ENCODE results near the gene KNL1.

KNL1 gene

GRCh38 chr15:40555876-40556275 lies 38.2 kb upstream of the KNL1 start:
- no peak overlapping the region for H3K27ac ChIP-seq
- no peak for TF ChIP-seq ZFX (IDR thresholded peaks at IDR 0.05)
- TF ChIP-seq, protein P1, sequence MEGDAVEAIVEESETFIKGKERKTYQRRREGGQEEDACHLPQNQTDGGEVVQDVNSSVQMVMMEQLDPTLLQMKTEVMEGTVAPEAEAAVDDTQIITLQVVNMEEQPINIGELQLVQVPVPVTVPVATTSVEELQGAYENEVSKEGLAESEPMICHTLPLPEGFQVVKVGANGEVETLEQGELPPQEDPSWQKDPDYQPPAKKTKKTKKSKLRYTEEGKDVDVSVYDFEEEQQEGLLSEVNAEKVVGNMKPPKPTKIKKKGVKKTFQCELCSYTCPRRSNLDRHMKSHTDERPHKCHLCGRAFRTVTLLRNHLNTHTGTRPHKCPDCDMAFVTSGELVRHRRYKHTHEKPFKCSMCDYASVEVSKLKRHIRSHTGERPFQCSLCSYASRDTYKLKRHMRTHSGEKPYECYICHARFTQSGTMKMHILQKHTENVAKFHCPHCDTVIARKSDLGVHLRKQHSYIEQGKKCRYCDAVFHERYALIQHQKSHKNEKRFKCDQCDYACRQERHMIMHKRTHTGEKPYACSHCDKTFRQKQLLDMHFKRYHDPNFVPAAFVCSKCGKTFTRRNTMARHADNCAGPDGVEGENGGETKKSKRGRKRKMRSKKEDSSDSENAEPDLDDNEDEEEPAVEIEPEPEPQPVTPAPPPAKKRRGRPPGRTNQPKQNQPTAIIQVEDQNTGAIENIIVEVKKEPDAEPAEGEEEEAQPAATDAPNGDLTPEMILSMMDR (conservative IDR thresholded peaks at IDR 0.05): no peak

GRCh38 chr15:40558952-40559742 lies 34.9 kb upstream of the KNL1 start:
- H3K27ac ChIP-seq: no peak overlapping the region
- TF ChIP-seq, protein P1 (conservative IDR thresholded peaks at IDR 0.05): no peak
- TF ChIP-seq ZFX (IDR thresholded peaks at IDR 0.05): no peak

GRCh38 chr15:40562691-40563090 lies 31.4 kb upstream of the KNL1 start:
- H3K27ac ChIP-seq: no peak overlapping the region
- TF ChIP-seq ZFX (IDR thresholded peaks at IDR 0.05): no peak
- TF ChIP-seq, protein P1 (conservative IDR thresholded peaks at IDR 0.05): no peak

DNA sequence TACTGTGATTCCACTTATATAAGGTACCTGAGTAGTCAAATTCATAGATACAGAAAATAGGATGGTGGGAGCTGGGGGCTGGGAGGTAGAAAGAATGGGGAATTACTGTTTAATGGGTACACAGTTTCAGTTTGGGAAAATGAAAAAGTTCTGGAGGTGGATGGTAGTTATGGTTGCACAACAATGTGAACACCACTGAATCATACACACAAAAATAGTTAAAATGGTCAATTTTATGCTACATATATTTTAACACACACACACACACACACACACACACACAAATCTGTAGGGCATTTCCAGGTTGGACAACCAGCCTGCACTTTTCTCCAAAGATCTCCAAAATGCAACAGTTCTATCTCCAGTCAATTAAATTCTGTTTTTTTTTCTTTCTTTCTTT lies 30.6 kb upstream of the KNL1 start:
- TF ChIP-seq, protein P1 (conservative IDR thresholded peaks at IDR 0.05): no peak
- TF ChIP-seq ZFX (IDR thresholded peaks at IDR 0.05): no peak
- H3K27ac ChIP-seq: no peak overlapping the region

- H3K27ac ChIP-seq: peak within 1 kb of the TSS; percentile 75
- TF ChIP-seq, protein P1 (conservative IDR thresholded peaks at IDR 0.05): no peak
- no peak for TF ChIP-seq ZFX (IDR thresholded peaks at IDR 0.05)
Measured at GRCh38 chr15:40564591-40565332, 29.3 kb upstream of the KNL1 start, which contains the start of gene CCDC32. TSS of gene CCDC32 (minus strand) at chr15:40565042. CDS start at chr15:40563015, 2,027 bp downstream.

GRCh38 chr15:40565333-40566238 lies 28.5 kb upstream of the KNL1 start:
- TF ChIP-seq, protein P1 (conservative IDR thresholded peaks at IDR 0.05): no peak
- no peak for TF ChIP-seq ZFX (IDR thresholded peaks at IDR 0.05)
- H3K27ac ChIP-seq: peak overlapping the region; percentile 75

Data from C4-2B (cell line).